K562 (cell line): Measurements from ENCODE around the gene OTOP3. TPM values are rescaled to one million over a fixed set of nuclear protein-coding genes. Genes with fewer than 3 reads are reported as not detected.

Experiments used
- ZFPM2 ChIP-seq: fragments of 250-450 bp; sonication (Bioruptor Pico); IDR thresholded peaks from 2 replicates; pipeline ENCODE4 v1.5.1; 2022; ENCODE audit warnings: mild to moderate bottlenecking
- polyA plus RNA-seq, 8 experiments: library from polyadenylated mRNA; depleted of rRNA in 4 of 8; stranded (reverse) in 5 of 8; unstranded in 3 of 8; fragments of >200 nt; fragmentation: Nextera tagmentation in 2 of 8; fragmentation: Illumina TruSeq in 1 of 8; extraction: Ambion mirVana in 2 of 8; extraction: Trizol in 1 of 8; gene quantifications; 2 replicates each; pipeline versions ENCODE4 v1.2.1 to v1.2.3, GENCODE V29; 2011 to 2014; ENCODE audit warnings: inconsistent platforms in 1 of 8, missing spikeins in 1 of 8
- total RNA-seq, 7 experiments: library from RNA; depleted of rRNA in 6 of 7; stranded (reverse); fragments of >200 nt in 6 of 7; fragmentation: Illumina TruSeq in 2 of 7; extraction: Trizol in 2 of 7; gene quantifications; 2 replicates each; pipeline versions ENCODE4 v1.2.1 to v1.2.3, GENCODE V29; 2011 to 2021; ENCODE audit warnings: low replicate concordance in 1 of 7
- TF ChIP-seq, protein P1 (sequence below): fragments of 450-650 bp; IDR thresholded peaks from 2 replicates; pipeline ENCODE4 v1.6.1; 2016; ENCODE audit warnings: mild to moderate bottlenecking, moderate library complexity
- TF ChIP-seq, protein P2 (sequence below): sonication (generic); formaldehyde crosslinking; IDR thresholded peaks from 2 replicates; pipeline ENCODE4 v1.8.1; 2022; ENCODE audit warnings: missing genetic modification reagents
- TF ChIP-seq, protein P3 (sequence below): fragments of 450-650 bp; conservative IDR thresholded peaks from 2 replicates; pipeline ENCODE4 v1.6.1; 2016; ENCODE audit warnings: missing genetic modification characterization, low read depth, mild to moderate bottlenecking, missing compliant biosample characterization, moderate library complexity
- TF ChIP-seq, protein P4 (sequence below): fragments of 250-450 bp; sonication (Bioruptor Pico); IDR thresholded peaks from 2 replicates; pipeline ENCODE4 v1.9.0; 2021; ENCODE audit warnings: mild to moderate bottlenecking

Gene OTOP3
- total and polyA plus RNA-seq, 9 of the 15 experiments (the other 6 are each of a cell fraction or from before 2014, with no cell fraction given) = not detected

DNA sequence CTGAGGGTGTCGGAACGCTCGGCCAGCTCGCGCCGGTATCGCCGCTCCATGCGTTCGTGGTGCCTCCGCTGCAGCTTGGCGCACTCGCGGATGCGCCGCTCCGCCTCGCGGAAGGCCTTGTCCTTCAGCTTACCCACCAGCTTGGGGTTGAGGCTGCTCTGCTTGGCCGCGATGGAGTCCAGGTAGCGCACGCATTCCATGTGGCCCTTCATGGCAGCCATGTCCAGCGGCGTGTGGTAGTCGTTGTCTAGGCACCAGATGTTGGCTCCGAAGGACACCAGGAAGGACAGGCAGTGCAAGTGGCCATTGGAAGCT, 15.4 kb upstream of the OTOP3 start (continued):
- TF ChIP-seq, protein P1, sequence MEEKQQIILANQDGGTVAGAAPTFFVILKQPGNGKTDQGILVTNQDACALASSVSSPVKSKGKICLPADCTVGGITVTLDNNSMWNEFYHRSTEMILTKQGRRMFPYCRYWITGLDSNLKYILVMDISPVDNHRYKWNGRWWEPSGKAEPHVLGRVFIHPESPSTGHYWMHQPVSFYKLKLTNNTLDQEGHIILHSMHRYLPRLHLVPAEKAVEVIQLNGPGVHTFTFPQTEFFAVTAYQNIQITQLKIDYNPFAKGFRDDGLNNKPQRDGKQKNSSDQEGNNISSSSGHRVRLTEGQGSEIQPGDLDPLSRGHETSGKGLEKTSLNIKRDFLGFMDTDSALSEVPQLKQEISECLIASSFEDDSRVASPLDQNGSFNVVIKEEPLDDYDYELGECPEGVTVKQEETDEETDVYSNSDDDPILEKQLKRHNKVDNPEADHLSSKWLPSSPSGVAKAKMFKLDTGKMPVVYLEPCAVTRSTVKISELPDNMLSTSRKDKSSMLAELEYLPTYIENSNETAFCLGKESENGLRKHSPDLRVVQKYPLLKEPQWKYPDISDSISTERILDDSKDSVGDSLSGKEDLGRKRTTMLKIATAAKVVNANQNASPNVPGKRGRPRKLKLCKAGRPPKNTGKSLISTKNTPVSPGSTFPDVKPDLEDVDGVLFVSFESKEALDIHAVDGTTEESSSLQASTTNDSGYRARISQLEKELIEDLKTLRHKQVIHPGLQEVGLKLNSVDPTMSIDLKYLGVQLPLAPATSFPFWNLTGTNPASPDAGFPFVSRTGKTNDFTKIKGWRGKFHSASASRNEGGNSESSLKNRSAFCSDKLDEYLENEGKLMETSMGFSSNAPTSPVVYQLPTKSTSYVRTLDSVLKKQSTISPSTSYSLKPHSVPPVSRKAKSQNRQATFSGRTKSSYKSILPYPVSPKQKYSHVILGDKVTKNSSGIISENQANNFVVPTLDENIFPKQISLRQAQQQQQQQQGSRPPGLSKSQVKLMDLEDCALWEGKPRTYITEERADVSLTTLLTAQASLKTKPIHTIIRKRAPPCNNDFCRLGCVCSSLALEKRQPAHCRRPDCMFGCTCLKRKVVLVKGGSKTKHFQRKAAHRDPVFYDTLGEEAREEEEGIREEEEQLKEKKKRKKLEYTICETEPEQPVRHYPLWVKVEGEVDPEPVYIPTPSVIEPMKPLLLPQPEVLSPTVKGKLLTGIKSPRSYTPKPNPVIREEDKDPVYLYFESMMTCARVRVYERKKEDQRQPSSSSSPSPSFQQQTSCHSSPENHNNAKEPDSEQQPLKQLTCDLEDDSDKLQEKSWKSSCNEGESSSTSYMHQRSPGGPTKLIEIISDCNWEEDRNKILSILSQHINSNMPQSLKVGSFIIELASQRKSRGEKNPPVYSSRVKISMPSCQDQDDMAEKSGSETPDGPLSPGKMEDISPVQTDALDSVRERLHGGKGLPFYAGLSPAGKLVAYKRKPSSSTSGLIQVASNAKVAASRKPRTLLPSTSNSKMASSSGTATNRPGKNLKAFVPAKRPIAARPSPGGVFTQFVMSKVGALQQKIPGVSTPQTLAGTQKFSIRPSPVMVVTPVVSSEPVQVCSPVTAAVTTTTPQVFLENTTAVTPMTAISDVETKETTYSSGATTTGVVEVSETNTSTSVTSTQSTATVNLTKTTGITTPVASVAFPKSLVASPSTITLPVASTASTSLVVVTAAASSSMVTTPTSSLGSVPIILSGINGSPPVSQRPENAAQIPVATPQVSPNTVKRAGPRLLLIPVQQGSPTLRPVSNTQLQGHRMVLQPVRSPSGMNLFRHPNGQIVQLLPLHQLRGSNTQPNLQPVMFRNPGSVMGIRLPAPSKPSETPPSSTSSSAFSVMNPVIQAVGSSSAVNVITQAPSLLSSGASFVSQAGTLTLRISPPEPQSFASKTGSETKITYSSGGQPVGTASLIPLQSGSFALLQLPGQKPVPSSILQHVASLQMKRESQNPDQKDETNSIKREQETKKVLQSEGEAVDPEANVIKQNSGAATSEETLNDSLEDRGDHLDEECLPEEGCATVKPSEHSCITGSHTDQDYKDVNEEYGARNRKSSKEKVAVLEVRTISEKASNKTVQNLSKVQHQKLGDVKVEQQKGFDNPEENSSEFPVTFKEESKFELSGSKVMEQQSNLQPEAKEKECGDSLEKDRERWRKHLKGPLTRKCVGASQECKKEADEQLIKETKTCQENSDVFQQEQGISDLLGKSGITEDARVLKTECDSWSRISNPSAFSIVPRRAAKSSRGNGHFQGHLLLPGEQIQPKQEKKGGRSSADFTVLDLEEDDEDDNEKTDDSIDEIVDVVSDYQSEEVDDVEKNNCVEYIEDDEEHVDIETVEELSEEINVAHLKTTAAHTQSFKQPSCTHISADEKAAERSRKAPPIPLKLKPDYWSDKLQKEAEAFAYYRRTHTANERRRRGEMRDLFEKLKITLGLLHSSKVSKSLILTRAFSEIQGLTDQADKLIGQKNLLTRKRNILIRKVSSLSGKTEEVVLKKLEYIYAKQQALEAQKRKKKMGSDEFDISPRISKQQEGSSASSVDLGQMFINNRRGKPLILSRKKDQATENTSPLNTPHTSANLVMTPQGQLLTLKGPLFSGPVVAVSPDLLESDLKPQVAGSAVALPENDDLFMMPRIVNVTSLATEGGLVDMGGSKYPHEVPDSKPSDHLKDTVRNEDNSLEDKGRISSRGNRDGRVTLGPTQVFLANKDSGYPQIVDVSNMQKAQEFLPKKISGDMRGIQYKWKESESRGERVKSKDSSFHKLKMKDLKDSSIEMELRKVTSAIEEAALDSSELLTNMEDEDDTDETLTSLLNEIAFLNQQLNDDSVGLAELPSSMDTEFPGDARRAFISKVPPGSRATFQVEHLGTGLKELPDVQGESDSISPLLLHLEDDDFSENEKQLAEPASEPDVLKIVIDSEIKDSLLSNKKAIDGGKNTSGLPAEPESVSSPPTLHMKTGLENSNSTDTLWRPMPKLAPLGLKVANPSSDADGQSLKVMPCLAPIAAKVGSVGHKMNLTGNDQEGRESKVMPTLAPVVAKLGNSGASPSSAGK = no peak
- TF ChIP-seq, protein P2, sequence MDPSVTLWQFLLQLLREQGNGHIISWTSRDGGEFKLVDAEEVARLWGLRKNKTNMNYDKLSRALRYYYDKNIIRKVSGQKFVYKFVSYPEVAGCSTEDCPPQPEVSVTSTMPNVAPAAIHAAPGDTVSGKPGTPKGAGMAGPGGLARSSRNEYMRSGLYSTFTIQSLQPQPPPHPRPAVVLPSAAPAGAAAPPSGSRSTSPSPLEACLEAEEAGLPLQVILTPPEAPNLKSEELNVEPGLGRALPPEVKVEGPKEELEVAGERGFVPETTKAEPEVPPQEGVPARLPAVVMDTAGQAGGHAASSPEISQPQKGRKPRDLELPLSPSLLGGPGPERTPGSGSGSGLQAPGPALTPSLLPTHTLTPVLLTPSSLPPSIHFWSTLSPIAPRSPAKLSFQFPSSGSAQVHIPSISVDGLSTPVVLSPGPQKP = no peak
- TF ChIP-seq, protein P3, sequence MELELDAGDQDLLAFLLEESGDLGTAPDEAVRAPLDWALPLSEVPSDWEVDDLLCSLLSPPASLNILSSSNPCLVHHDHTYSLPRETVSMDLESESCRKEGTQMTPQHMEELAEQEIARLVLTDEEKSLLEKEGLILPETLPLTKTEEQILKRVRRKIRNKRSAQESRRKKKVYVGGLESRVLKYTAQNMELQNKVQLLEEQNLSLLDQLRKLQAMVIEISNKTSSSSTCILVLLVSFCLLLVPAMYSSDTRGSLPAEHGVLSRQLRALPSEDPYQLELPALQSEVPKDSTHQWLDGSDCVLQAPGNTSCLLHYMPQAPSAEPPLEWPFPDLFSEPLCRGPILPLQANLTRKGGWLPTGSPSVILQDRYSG (tag) = no peak
- no peak for TF ChIP-seq ZFPM2 (CRISPR knock-in tag)
- TF ChIP-seq, protein P4, sequence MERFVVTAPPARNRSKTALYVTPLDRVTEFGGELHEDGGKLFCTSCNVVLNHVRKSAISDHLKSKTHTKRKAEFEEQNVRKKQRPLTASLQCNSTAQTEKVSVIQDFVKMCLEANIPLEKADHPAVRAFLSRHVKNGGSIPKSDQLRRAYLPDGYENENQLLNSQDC (CRISPR knock-in tag) = no peak
